BJ (cell line): ENCODE measurements around the gene MED17. TPM values are rescaled to one million over a fixed set of nuclear protein-coding genes. Genes with fewer than 3 reads are reported as not detected.

ENCODE experiments used
- CTCF ChIA-PET: fragments of 350-600 bp; formaldehyde crosslinking; extraction: SDS; loops from one replicate; lab custom pipeline; 2021; ENCODE audit warnings: antibody characterized with exemption, inconsistent platforms; lab: Yijun Ruan, JAX
- POLR2A ChIA-PET: fragments of 300-600 bp; sonication (Branson Sonifier 250); formaldehyde crosslinking; extraction: SDS; loops from one replicate; lab custom pipeline; 2021; ENCODE audit warnings: antibody characterized with exemption; lab: Charles Lee
- DNase-seq: peaks from one replicate; pipeline ENCODE4 v3.0.0-alpha.2; 2011; ENCODE audit warnings: low read depth
- H3K27me3 ChIP-seq: 2 replicates; pipeline ENCODE4 v1.6.0; 2011; ENCODE audit warnings: low read length; ENCODE audit not compliant: control insufficient read depth, insufficient read depth
- H3K36me3 ChIP-seq: 2 replicates; pipeline ENCODE4 v1.5.1; 2011; ENCODE audit warnings: low read length; ENCODE audit not compliant: control insufficient read depth, insufficient read depth
- H3K4me3 ChIP-seq: 2 replicates; pipeline ENCODE4 v1.5.1; 2011; ENCODE audit warnings: low read depth, mild to moderate bottlenecking, control low read depth, low read length
- polyA plus RNA-seq: library from polyadenylated mRNA; depleted of rRNA; stranded (reverse); fragments of >200 nt; gene quantifications from 2 replicates; pipeline ENCODE4 v1.2.3, GENCODE V29; 2011
- TF ChIP-seq, protein P1 (sequence below): IDR thresholded peaks from 2 replicates; pipeline ENCODE4 v1.5.1; 2011; ENCODE audit warnings: low read depth, mild to moderate bottlenecking, control low read depth, inconsistent platforms, low read length, moderate library complexity; ENCODE audit not compliant: insufficient read depth

Gene MED17
- polyA plus RNA-seq, 1 experiment: 10.4 TPM

GRCh38 chr11:93843906-93844305 is 59.8 kb downstream of the MED17 start:
- CTCF ChIA-PET: interaction anchor here (1.1 kb wide), 1 partner anchor 51 kb away, joined by 3 read pairs; no protein-coding TSS in a partner anchor
- no peak for DNase-seq
- POLR2A ChIA-PET: no interaction called here
- TF ChIP-seq, protein P1, sequence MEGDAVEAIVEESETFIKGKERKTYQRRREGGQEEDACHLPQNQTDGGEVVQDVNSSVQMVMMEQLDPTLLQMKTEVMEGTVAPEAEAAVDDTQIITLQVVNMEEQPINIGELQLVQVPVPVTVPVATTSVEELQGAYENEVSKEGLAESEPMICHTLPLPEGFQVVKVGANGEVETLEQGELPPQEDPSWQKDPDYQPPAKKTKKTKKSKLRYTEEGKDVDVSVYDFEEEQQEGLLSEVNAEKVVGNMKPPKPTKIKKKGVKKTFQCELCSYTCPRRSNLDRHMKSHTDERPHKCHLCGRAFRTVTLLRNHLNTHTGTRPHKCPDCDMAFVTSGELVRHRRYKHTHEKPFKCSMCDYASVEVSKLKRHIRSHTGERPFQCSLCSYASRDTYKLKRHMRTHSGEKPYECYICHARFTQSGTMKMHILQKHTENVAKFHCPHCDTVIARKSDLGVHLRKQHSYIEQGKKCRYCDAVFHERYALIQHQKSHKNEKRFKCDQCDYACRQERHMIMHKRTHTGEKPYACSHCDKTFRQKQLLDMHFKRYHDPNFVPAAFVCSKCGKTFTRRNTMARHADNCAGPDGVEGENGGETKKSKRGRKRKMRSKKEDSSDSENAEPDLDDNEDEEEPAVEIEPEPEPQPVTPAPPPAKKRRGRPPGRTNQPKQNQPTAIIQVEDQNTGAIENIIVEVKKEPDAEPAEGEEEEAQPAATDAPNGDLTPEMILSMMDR: no peak
- Histone ChIP-seq H3K36me3 (no peaks in the 10 kb centered on the region), H3K4me3 (no peak overlapping the region), H3K27me3 (no peaks in the 10 kb centered on the region)

DNA sequence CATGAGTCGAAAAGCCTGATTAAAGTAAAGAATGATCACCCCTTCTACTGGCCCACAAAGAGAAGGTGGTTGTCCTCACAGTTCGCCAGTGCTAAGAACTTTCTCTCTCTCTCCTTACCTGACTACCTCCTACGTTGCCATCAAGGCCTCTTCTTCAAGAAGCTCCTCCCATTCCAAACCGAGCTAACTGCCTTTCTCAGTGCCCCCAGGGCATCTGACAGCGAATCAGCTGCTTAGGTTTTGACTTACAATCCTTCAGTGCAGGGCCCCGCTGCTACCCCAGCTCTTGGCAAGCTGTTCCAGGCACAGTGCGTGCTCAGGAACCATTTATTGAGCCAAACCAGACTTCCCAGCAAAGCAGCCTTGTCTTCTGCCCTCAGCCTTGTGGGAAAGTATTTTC is 60.5 kb downstream of the MED17 start:
- Histone ChIP-seq H3K4me3 (no peak overlapping the region), H3K27me3 (no peaks in the 10 kb centered on the region), H3K36me3 (no peaks in the 10 kb centered on the region)
- ChIA-PET POLR2A (no interaction called here), CTCF (interaction anchor here (1.1 kb wide), 1 partner anchor 51 kb away, joined by 3 read pairs; no protein-coding TSS in a partner anchor)
- no peak for DNase-seq
- TF ChIP-seq, protein P1: no peak

DNA sequence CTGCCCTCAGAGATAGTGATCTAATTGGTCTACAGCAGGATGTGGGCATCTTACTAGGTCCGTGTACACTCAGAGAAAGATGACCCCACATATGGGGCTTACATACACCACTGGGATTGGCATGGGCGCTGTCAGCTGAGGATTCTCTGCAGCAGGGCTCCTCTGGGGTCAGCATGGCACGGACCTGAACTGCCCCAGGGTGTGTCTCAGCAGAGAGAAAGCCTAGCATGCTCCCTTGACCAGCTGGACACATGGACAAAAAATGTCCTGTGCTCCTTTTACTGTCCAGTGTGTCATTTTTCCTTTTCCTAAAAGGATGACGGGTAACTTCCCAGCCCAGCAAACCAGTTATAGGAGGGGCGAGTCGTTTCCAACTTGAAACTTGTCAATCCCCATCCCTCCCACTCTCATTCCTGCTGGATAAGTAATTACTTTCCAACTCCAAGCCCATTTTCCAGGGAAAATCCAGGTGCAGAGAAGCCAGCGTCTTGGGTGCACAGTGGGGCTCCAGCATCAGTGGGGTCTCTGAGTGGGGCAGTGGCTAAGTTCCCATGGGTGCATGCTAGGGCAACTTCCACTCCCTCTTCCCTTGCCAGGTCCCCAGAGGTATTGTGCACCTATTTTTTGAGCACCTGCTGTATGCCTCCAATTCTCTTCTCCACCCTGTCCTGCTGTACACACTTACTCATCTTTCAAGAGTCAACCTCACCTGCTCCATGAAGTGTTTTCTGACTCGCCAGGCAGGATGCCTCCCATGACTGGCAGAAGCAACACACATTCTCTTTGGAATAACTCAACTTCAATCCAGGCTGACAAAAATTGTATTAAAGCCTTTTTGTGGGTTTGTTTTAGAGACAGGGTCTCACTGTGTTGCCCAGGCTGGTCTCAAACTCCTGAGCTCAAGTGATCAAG is 61.4 kb downstream of the MED17 start:
- no peak for DNase-seq
- Histone ChIP-seq H3K36me3 (no peaks in the 10 kb centered on the region), H3K27me3 (no peaks in the 10 kb centered on the region), H3K4me3 (no peak overlapping the region)
- POLR2A ChIA-PET: no interaction called here
- TF ChIP-seq, protein P1: no peak
- CTCF ChIA-PET: interaction anchor here (1.4 kb wide), 1 partner anchor 8 kb away, joined by 4 read pairs; no protein-coding TSS in a partner anchor

GRCh38 chr11:93846411-93846810 is 62.3 kb downstream of the MED17 start:
- Histone ChIP-seq H3K36me3 (no peaks in the 10 kb centered on the region), H3K4me3 (no peak overlapping the region), H3K27me3 (no peaks in the 10 kb centered on the region)
- CTCF ChIA-PET: interaction anchor here (1.1 to 1.5 kb wide), 3 partner anchors 9 to 49 kb away, joined by 3 to 5 read pairs (median 4); no protein-coding TSS in a partner anchor
- no peak for DNase-seq
- POLR2A ChIA-PET: interaction anchor here (0.6 kb wide), 2 partner anchors 27 to 29 kb away, joined by 8 to 9 read pairs; no protein-coding TSS in a partner anchor
- TF ChIP-seq, protein P1: no peak

DNA sequence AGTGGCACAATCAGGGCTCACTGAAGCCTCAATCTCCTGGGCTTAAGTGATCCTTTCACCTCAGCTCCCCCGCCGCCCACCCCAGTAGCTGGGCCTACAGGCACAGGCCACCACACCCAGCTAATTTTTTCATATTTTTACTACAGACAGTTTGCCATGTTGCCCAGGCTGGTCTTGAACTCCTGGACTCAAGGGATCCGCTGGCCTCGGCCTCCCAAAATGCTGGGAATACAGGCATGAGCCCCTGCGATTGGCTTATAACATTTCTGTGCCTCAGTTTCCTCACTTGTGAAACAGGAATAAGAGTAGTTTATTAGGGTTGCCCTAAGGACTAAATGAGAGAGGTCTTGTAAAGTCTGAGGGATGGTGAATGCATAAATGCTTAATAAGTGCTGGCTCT is 65.1 kb downstream of the MED17 start:
- Histone ChIP-seq H3K36me3 (no peaks in the 10 kb centered on the region), H3K27me3 (no peaks in the 10 kb centered on the region), H3K4me3 (no peak overlapping the region)
- no peak for DNase-seq
- TF ChIP-seq, protein P1: no peak
- ChIA-PET CTCF (interaction anchor here (1.2 kb wide), 3 partner anchors 8 to 33 kb away, joined by 3 to 4 read pairs (median 3); no protein-coding TSS in a partner anchor), POLR2A (interaction anchor here (0.7 kb wide), 1 partner anchor 8 kb away, joined by 5 read pairs; no protein-coding TSS in a partner anchor)
